ENCODE measurements around the gene SZT2. TPM values are rescaled to one million over a fixed set of nuclear protein-coding genes. Genes with fewer than 3 reads are reported as not detected.
"Not testable (repeated sequence)": the region's sequence is repeated elsewhere in the genome, so short reads cannot be mapped to it uniquely, and the experiment has no call there.

The SZT2 gene
- total RNA-seq, 3 donors from 2014 or later (not counting 1 experiment from before 2014, with no cell fraction given), result 103 to 128 (median 123) TPM

DNA sequence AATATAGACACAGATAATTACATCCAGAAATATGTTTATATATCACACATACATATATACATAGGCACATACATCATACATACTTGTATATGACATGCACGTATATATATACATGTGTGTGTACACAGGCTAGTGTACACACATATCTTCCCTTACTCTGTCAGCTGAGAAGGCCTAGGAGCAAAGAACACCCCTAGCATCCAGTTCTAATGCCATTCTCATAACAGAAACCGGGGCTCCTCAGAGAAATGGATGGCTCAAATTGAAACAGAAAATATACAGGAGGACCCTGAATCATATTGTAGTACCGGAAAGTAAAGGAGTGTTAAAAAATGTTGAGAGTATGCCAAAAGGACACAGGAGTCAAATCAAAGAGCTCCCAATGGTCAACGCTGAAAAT, 83.8 kb downstream of the SZT2 start:
- 67% methylated on average over 2 of the region's 4 CpGs for WGBS (ENCODE audit: insufficient coverage)
- Mint-ChIP-seq H3K4me1 (no peaks in the 10 kb centered on the region), H3K36me3 (no peaks in the 10 kb centered on the region), H3K27me3 (ENCODE audit: low read depth in 2 of 2) (peaks cover 0 to 13% of the 10 kb centered on the region in 2 donors), H3K27ac (no peak overlapping the region), H3K4me3 (no peak overlapping the region), H3K9me3 (no peaks in the 10 kb centered on the region)
- Histone ChIP-seq H3K9me3 (ENCODE audit: control insufficient read depth, insufficient read depth, low read length) (no peaks in the 10 kb centered on the region), H3K27ac (ENCODE audit: low read length) (no peak overlapping the region), H3K27me3 (ENCODE audit: control insufficient read depth, insufficient read depth, low read length) (no peaks in the 10 kb centered on the region), H3K36me3 (ENCODE audit: control insufficient read depth, insufficient read depth, low read length) (no peaks in the 10 kb centered on the region), H3K4me1 (ENCODE audit: control insufficient read depth, insufficient read depth, low read length) (no peaks in the 10 kb centered on the region), H3K4me3 (ENCODE audit: low read length) (no peak overlapping the region)
- TF ChIP-seq, protein P1, sequence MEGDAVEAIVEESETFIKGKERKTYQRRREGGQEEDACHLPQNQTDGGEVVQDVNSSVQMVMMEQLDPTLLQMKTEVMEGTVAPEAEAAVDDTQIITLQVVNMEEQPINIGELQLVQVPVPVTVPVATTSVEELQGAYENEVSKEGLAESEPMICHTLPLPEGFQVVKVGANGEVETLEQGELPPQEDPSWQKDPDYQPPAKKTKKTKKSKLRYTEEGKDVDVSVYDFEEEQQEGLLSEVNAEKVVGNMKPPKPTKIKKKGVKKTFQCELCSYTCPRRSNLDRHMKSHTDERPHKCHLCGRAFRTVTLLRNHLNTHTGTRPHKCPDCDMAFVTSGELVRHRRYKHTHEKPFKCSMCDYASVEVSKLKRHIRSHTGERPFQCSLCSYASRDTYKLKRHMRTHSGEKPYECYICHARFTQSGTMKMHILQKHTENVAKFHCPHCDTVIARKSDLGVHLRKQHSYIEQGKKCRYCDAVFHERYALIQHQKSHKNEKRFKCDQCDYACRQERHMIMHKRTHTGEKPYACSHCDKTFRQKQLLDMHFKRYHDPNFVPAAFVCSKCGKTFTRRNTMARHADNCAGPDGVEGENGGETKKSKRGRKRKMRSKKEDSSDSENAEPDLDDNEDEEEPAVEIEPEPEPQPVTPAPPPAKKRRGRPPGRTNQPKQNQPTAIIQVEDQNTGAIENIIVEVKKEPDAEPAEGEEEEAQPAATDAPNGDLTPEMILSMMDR (IDR thresholded peaks at IDR 0.05), result no peak
- ATAC-seq, result no peak
- intact Hi-C loops (cut with micrococcal nuclease), result no loop called here
- DNase-seq, result no peak

DNA sequence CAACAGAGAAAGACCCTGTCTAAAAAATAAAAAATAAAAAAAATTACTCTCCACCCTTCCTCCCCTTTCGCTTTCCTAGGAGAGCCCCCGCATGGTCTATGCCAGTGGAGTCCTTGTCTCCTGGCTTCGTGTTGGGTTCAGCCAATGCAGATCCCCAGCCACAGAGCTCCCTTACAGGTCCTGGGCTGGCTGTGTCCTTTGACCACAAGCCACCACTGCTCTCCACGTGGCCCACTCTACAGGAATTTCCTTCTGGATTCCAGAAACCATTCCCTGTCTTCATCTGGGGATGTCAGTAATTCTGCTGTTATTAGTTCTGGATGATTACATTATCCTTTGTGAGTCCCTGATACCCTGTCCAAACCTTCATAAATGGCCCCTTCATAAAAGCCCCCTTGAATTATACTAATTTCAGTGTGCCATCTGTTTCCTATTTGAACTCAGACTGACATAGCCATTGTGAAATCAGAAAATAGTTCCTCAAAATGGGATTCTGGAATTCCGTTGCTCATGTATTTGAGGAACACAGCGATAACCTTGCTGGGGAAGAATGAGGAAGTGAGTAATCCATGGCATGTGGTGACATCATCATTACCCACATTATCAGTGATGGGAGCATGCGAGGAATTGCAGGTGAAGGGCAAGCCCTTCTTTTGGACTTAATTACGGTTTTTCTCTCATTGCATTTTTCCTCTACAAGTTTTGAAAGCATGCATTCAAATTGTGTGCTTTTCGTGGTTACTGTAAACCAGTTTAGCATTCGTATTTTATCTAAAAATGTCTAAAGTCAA, 86.1 kb downstream of the SZT2 start:
- H3K9me3 Mint-ChIP-seq; H3K27me3 ChIP-seq (ENCODE audit: control insufficient read depth, insufficient read depth, low read length); H3K27ac ChIP-seq (ENCODE audit: low read length); DNase-seq; intact Hi-C loops (cut with micrococcal nuclease); H3K4me1 Mint-ChIP-seq; H3K9me3 ChIP-seq (ENCODE audit: control insufficient read depth, insufficient read depth, low read length); H3K4me3 Mint-ChIP-seq; H3K36me3 Mint-ChIP-seq; H3K4me1 ChIP-seq (ENCODE audit: control insufficient read depth, insufficient read depth, low read length); H3K4me3 ChIP-seq (ENCODE audit: low read length); H3K36me3 ChIP-seq (ENCODE audit: control insufficient read depth, insufficient read depth, low read length); H3K27ac Mint-ChIP-seq: not testable (repeated sequence)
- WGBS (ENCODE audit: insufficient coverage), result 77% methylated on average over 8 of the region's 10 CpGs
- peaks cover 8 to 18% of the 10 kb centered on the region in 2 donors for H3K27me3 Mint-ChIP-seq (ENCODE audit: low read depth in 2 of 2)
- peak in 1 of 3 donors; percentile 21 for ATAC-seq

DNA sequence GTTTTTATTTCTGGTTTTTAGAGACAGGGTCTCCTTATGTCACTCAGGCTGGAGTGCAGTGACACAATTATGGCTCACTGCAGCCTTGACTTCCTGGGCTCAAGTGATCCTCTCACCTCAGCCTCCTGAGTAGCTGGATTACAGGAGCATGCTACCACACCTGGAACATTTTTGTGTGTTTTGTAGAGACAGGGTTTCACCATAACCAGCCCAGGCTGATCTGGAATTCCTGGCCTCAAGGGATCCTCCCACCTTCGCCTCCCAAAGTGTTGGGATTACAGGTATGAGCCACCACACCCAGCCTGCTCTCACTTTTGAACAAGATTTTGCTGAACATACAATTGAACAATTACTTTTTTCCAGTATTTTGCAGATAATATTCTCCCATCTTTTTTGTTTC, 88.0 kb downstream of the SZT2 start:
- Histone ChIP-seq H3K4me1 (ENCODE audit: control insufficient read depth, insufficient read depth, low read length) (peaks cover 4% of the 10 kb centered on the region), H3K9me3 (ENCODE audit: control insufficient read depth, insufficient read depth, low read length) (no peaks in the 10 kb centered on the region), H3K27ac (ENCODE audit: low read length) (no peak overlapping the region), H3K4me3 (ENCODE audit: low read length) (no peak overlapping the region), H3K36me3 (ENCODE audit: control insufficient read depth, insufficient read depth, low read length) (no peaks in the 10 kb centered on the region), H3K27me3 (ENCODE audit: control insufficient read depth, insufficient read depth, low read length) (no peaks in the 10 kb centered on the region)
- Mint-ChIP-seq H3K9me3 (no peaks in the 10 kb centered on the region), H3K4me1 (peaks cover 5 to 6% of the 10 kb centered on the region in 2 donors), H3K4me3 (no peak overlapping the region), H3K36me3 (no peaks in the 10 kb centered on the region), H3K27ac (no peak overlapping the region), H3K27me3 (ENCODE audit: low read depth in 2 of 2) (peaks cover 8 to 15% of the 10 kb centered on the region in 2 donors)
- TF ChIP-seq, protein P1 (IDR thresholded peaks at IDR 0.05), result no peak
- no peak for ATAC-seq
- intact Hi-C loops (cut with micrococcal nuclease), result no loop called here
- 68% methylated on average over 1 of the region's 1 CpG for WGBS (ENCODE audit: insufficient coverage)
- no peak for DNase-seq

DNA sequence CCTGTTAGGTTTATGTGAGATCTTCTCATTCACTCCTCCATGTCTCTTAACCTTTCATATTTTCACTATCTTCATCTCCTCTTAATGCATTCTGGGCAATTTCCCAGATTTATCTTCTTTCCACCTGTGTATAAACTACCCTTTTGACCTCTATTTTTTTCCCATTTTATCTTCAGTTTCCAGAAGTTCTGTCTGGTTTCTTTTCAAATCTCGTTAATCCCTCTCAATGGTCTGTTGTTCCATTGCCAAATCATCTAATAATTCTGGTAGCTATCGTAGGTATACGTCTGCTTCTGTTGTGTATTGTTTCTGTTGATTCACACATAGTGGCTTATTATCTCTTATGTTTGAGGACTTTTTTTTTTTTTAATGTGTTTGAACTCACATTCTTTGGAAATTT, 89.7 kb downstream of the SZT2 start:
- ATAC-seq (no peak), DNase-seq (no peak)
- Histone ChIP-seq H3K27me3 (ENCODE audit: control insufficient read depth, insufficient read depth, low read length) (no peaks in the 10 kb centered on the region), H3K4me1 (ENCODE audit: control insufficient read depth, insufficient read depth, low read length) (peaks cover 4% of the 10 kb centered on the region), H3K9me3 (ENCODE audit: control insufficient read depth, insufficient read depth, low read length) (no peaks in the 10 kb centered on the region), H3K4me3 (ENCODE audit: low read length) (no peak overlapping the region), H3K36me3 (ENCODE audit: control insufficient read depth, insufficient read depth, low read length) (no peaks in the 10 kb centered on the region), H3K27ac (ENCODE audit: low read length) (no peak overlapping the region)
- H3K36me3 Mint-ChIP-seq, result no peaks in the 10 kb centered on the region
- H3K27ac Mint-ChIP-seq, result no peak overlapping the region
- H3K4me1 Mint-ChIP-seq, result peaks cover 5 to 6% of the 10 kb centered on the region in 2 donors
- H3K27me3 Mint-ChIP-seq (ENCODE audit: low read depth in 2 of 2), result peaks cover 8 to 11% of the 10 kb centered on the region in 2 donors
- TF ChIP-seq, protein P1 (IDR thresholded peaks at IDR 0.05), result no peak
- intact Hi-C loops (cut with micrococcal nuclease), result no loop called here
- no peaks in the 10 kb centered on the region for H3K9me3 Mint-ChIP-seq
- 91% methylated on average over 1 of the region's 3 CpGs for WGBS (ENCODE audit: insufficient coverage)
- no peak overlapping the region for H3K4me3 Mint-ChIP-seq
